A172 (cell line): ENCODE results near the gene WFDC12. TPM values are rescaled to one million over a fixed set of nuclear protein-coding genes. Genes with fewer than 3 reads are reported as not detected.
"Not testable (repeated sequence)": the region's sequence is repeated elsewhere in the genome, so short reads cannot be mapped to it uniquely, and the experiment has no call there.

Source experiments
- DNase-seq: peaks from one replicate; pipeline ENCODE4 v3.0.0-alpha.2; 2015; ENCODE audit warnings: low spot score
- total RNA-seq: library from RNA; depleted of rRNA; stranded (reverse); fragments of >200 nt; shearing (Covaris generic); gene quantifications from 2 replicates; pipeline ENCODE4 v1.2.3, GENCODE V29; 2014; rRNA removed

WFDC12 gene
- not detected in 2 replicates for total RNA-seq

DNA sequence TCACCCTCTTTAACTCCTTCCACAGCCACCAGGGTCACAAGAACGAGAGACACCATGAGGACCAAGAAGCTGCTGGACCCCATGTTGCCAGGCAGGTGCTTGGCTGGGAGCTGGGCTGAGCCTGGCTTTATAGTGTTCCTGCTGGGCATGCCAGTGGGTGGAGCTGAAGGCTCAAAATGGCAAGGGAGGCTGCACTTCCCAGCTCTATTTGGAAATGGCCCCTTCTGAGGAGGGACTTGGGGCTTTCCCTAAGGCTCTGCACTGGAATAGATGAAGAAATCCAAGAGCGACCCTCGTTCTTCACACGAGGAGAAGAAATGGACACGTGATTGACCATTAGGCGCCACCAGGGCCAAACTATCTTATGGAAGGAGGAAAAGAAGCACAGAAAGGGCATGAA is at the start of gene WFDC12:
WFDC12 (minus strand) TSS at position 101 of the 400 bp plus-strand sequence; CDS start at position 83, 18 bp downstream.
- DNase-seq: no peak

DNA sequence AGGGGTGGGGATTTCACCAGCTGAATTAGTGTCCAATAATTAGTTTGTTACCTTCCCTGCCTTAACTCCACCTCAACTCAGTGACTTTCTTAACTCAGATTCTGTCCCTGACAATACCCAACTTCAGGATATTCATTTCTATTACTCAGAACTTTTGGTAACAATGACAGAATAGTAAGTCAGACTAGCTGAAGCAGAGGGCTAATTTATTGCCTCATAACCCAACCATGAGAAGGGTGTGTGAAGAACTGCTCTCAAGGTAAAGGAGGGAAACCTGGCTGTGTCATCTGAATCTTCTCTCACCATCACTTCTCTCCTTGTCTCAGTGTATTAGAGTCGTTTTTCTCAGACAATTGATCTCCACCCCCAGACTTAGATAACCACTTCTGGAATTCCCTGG is 49.3 kb upstream of the WFDC12 start:
- DNase-seq: no peak

- no peak for DNase-seq
Measured at GRCh38 chr20:45164906-45165305, 40.6 kb upstream of the WFDC12 start.

GRCh38 chr20:45163083-45163803 is 39.0 kb upstream of the WFDC12 start:
- no peak for DNase-seq

GRCh38 chr20:45157962-45158361 is 33.7 kb upstream of the WFDC12 start:
- peak; percentile 86 for DNase-seq

- DNase-seq: no peak
Measured at GRCh38 chr20:45156713-45157112, 32.4 kb upstream of the WFDC12 start.

DNA sequence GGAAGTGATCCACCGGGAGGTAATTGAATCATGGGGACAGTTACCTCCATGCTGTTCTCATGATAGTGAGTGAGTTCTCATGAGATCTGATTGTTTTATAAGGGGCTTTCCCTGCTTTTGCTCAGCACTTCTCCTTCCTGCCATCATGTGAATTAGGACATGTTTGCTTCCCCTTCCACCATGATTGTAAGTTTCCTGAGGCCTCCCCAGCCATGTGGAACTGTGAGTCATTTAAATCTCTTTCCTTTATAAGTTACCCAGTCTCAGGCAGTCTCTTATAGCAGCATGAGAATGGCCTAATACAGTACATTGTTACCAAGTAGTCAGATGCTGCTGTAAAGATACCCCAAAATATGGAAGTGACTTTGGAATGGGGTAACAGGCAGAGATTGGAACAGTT is 30.5 kb upstream of the WFDC12 start:
- not testable (repeated sequence) for DNase-seq

DNA sequence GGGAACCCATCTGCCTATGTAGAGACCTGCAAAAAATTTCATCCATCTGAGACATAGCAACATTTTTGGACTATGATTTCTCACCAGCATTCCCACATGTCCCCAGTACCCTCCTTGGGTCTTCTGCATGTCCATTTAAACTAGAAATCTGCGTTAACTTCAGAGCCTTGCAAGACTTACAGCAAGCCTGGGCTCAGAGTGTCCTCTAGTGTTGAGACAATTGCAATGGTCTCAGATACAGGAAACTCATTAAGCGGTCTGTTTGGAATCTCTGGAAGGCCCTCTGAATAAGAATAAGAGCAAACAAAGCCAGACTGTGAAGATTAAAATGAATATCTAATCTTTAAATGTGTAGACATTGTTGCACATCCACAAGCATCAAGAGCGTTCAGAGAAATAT is 29.9 kb upstream of the WFDC12 start:
- DNase-seq: no peak

DNA sequence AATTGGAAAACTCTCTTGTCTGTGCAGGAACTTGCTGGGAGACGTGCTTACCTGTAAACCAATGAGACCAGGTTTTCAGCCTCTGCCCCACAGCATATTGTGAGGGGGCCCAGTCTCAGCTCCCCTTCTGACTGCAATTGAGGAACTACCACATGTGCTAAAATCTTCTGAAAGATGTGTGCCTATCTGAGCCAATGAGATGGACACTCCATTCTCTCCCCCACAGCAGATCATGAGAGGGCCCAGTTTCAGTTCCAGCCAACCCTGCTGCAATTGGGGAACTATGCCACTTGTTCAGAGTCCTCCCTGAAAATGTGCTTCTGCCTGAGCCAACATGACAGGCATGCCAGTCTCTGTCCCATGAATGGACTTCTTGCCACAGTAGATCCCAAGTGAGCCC is 29.5 kb upstream of the WFDC12 start:
- no peak for DNase-seq

DNA sequence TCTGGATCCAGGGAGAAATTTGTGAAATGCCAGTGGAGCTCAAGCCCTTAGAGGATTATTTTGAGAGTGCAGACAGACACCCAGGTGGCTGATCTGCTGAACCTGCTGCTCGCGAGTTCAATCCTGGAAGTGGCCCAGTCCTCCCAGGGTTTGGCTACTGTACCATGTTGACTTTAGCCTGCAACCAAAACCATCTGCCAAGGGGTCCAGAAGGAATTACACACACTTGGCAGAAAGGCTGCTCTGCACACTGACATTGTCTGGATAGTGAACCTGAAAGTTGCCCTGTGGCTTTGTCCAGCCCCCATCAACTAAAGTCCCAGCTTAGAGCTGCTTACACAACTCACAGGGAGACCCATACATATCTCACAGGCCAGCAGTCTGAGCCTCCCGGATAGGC is 28.9 kb upstream of the WFDC12 start:
- DNase-seq: no peak

- DNase-seq: no peak
Measured at GRCh38 chr20:45152405-45152804, 28.1 kb upstream of the WFDC12 start.

- no peak for DNase-seq
Measured at GRCh38 chr20:45149062-45149461, 24.8 kb upstream of the WFDC12 start.

DNA sequence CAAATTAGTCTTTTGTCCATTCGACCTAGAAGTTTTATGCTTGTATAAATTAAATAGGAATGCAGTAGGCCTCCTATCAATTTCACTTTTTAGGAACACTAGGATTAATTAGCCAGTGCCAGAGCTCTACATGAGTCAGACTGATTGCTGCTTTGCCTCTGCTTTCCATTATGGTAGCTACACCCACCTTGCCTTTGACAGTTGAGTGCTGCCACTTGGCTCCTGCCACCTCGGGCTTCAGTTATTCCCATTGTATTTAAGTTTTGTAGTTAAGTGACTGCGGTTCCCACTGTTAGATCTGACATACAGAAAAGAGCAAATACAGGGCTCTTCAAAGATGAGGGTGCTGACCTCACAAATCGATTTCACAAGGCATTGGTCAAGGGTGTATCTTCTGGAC is 16.6 kb upstream of the WFDC12 start:
- DNase-seq: no peak

DNA sequence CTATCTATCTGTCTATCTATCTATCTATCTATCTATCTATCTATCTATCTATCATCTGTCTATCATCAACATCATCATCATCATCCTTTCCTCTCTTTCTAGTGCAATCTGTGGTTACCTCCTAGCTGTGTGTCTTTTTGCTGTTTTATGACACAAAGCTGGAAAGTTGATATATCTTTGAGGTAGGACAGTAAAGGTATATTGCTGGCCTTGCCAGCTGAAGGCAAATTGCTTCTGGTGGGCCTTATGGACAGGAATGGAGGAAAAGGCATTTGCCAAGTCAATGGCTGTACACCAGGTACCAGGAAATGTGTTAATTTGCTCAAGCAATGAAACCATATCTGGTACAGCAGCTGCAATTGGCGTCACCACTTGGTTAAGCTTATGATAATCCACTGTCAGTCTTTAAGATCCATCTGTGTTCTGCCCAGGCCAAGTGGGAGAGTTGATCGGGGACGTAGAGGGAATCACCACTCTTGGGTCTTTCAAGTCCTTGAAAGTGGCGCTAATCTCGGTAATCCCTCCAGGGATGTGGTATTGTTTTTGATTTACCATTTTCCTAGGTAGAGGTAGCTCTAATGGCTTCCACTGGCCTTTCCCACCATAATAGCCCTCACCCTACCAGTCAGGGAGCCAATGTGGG is 15.6 kb upstream of the WFDC12 start:
- not testable (repeated sequence) for DNase-seq

DNA sequence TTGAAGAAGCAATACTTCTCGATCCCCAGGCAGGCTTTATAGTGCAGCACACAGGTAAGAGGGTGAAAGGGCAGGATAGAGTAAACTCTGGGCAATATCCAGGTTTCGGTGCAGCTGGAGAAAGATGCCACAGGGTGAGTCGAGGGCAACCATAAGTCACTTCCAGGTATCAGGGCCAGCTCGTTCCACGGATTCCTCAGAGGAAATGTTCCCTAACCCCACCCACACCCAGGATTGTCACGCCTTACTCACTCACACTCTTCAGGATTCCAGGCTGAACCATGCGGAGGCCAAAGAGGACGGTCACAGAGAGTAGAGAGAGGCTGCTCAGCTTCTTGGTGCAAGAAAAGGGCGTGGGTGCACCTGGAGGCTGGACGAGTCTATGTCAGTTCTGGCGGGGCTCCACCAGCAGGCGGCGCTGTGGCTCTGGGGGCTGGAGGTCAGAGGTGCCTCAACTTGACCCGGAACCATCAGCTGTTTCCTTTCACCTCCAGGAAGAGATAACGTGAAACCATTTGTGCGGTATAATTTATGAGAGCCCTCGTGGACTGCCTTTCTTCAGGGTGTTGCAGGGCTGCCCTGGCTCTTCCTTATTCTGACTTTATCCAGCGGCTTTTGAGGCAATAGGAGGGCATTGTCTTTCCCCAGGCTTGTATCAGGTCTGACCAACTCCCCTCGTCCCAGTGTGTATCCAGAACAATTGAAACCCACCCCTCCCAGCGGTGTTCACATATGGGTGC is 14.5 kb upstream of the WFDC12 start:
- peak; percentile 26 for DNase-seq

- DNase-seq: no peak
Measured at GRCh38 chr20:45136911-45137310, 12.6 kb upstream of the WFDC12 start.

- peak; percentile 27 for DNase-seq
Measured at GRCh38 chr20:45128099-45128498, 3.8 kb upstream of the WFDC12 start.

GRCh38 chr20:45121388-45121787 is 2.9 kb downstream of the WFDC12 start:
- DNase-seq: no peak

- DNase-seq: no peak
Measured at GRCh38 chr20:45119556-45120266, 4.6 kb downstream of the WFDC12 start.

DNA sequence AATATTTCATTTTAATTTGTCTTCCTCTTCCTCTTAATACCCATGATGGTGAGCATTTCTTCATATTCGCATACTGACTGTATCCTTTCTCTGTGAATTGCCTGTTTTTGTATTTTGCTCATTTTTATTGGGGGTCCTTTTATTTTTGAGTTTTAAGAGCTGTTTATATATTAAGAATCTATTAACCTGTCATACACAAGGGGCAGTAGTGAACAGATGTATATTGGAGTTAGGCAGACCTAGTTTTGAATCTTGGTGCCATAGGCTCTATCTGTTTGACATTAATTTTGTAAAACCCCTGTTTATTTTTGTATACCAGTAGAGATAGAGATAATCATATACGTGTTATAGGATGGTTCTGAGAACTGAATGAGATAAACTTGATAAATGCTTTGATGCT is 6.2 kb downstream of the WFDC12 start:
- no peak for DNase-seq

DNA sequence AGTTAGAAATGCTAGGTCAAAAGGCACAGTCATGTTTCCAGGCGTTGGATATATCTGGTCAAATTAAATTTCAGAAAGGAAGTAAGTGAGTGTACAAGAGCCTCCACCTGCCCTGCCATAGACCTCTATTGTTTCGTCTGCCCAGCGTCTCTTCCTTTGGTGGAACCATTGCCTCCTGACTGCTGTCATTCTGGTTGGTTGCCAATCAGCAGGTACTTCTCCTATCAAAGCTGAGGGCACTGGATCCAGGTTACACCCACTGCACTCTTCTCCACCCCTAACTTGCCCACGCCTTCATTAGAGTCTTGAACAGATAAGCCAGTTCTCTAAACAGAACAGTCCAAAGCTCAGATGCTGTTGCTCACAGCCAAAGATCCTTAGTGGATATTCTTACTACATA is 6.7 kb downstream of the WFDC12 start:
- no peak for DNase-seq

DNA sequence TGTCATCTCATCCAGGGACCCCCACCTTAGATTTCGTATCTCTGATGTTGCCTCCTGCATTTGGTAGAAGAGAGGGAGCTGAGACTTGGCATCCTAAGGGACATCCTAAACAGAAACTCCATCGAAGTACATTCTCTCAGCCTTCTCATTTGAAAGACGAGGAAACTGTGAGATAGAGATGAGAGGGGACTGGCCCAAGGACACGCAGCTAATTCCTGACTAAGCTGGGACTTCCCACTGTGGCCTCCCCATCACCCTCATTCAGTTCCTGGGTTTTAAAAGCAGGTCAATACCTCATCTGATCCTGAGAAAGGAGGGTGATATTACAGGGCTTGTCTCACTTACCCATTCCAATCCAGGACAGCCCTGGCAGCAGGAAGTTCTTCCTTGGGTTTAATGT is 8.4 kb downstream of the WFDC12 start:
- no peak for DNase-seq
